DOHH2 (cell line): ENCODE results near the gene GHR.

Source experiments
- H3F3A ChIP-seq: fragments of 200-600 bp; sonication (generic), shearing (Covaris generic); 2 replicates; pipeline ENCODE4 v1.6.0; 2016; ENCODE audit warnings: antibody characterized with exemption, mild to moderate bottlenecking; ENCODE audit not compliant: control insufficient read depth, insufficient read depth
- H3K27ac ChIP-seq: fragments of 200-600 bp; sonication (generic); 2 replicates; pipeline ENCODE4 v1.5.1; 2014; ENCODE audit warnings: low read depth, mild to moderate bottlenecking, low read length, moderate library complexity
- H3K27me3 ChIP-seq: fragments of 200-600 bp; sonication (generic); 2 replicates; pipeline ENCODE4 v1.6.1; 2014; ENCODE audit warnings: mild to moderate bottlenecking, low read length, mixed read lengths; ENCODE audit not compliant: control insufficient read depth
- H3K36me3 ChIP-seq: fragments of 200-600 bp; sonication (generic); 2 replicates; pipeline ENCODE4 v1.6.1; 2014; ENCODE audit warnings: mild to moderate bottlenecking, low read length, moderate library complexity, mixed read lengths; ENCODE audit not compliant: control insufficient read depth
- H3K4me1 ChIP-seq: fragments of 200-600 bp; sonication (generic); 2 replicates; pipeline ENCODE4 v1.6.1; 2014; ENCODE audit warnings: mild to moderate bottlenecking, low read length, mixed read lengths; ENCODE audit not compliant: control insufficient read depth
- H3K4me2 ChIP-seq: fragments of 200-600 bp; sonication (generic); 2 replicates; pipeline ENCODE4 v1.6.0; 2014; ENCODE audit warnings: mild to moderate bottlenecking, low read length, moderate library complexity
- H3K4me3 ChIP-seq: fragments of 200-600 bp; sonication (generic); 2 replicates; pipeline ENCODE4 v1.5.1; 2014; ENCODE audit warnings: mild to moderate bottlenecking, low read length, mixed read lengths
- H3K79me2 ChIP-seq: fragments of 200-600 bp; sonication (generic); 2 replicates; pipeline ENCODE4 v1.6.1; 2014; ENCODE audit warnings: mild to moderate bottlenecking, low read length, mixed read lengths; ENCODE audit not compliant: control insufficient read depth
- H3K9me2 ChIP-seq: fragments of 200-600 bp; sonication (generic); replicated peaks from 2 replicates; pipeline ENCODE4 v1.6.1; 2014; ENCODE audit warnings: mild to moderate bottlenecking, low read length, mixed read lengths; ENCODE audit not compliant: control insufficient read depth
- H3K9me3 ChIP-seq: fragments of 200-600 bp; sonication (generic); 2 replicates; pipeline ENCODE4 v1.6.1; 2014; ENCODE audit warnings: antibody characterized with exemption, low read length, mixed read lengths; ENCODE audit not compliant: control insufficient read depth, insufficient read depth
- H4K20me1 ChIP-seq: fragments of 200-600 bp; sonication (generic); 2 replicates; pipeline ENCODE4 v1.6.0; 2014; ENCODE audit warnings: low read depth, mild to moderate bottlenecking, antibody characterized with exemption, low read length, moderate library complexity; ENCODE audit not compliant: control insufficient read depth, insufficient read depth
- CTCF ChIP-seq: fragments of 200-600 bp; sonication (generic); IDR thresholded peaks from one replicate; pipeline ENCODE4 v1.5.1; 2014; ENCODE audit warnings: antibody characterized with exemption, mild to moderate bottlenecking, low read depth, low read length; ENCODE audit not compliant: poor library complexity, severe bottlenecking
- EZH2phosphoT487 ChIP-seq: fragments of 200-600 bp; sonication (generic); IDR thresholded peaks from 2 replicates; pipeline ENCODE4 v1.6.1; 2017; ENCODE audit warnings: borderline replicate concordance, mild to moderate bottlenecking, antibody characterized with exemption, low read length, moderate library complexity, mixed read lengths

The GHR gene

GRCh38 chr5:42642006-42642405, 218.8 kb downstream of the GHR start:
- H3K4me2 ChIP-seq: no peak overlapping the region
- H3K4me1 ChIP-seq: no peaks in the 10 kb centered on the region
- H3F3A ChIP-seq: no peaks in the 10 kb centered on the region
- H3K9me2 ChIP-seq: no peaks in the 10 kb centered on the region
- no peak overlapping the region for H3K4me3 ChIP-seq
- H3K9me3 ChIP-seq: no peaks in the 10 kb centered on the region
- H3K27me3 ChIP-seq: peaks cover 4% of the 10 kb centered on the region
- no peaks in the 10 kb centered on the region for H3K36me3 ChIP-seq
- H3K27ac ChIP-seq: no peak overlapping the region
- TF ChIP-seq EZH2phosphoT487 (no peak), CTCF (no peak)
- H4K20me1 ChIP-seq: no peaks in the 10 kb centered on the region
- H3K79me2 ChIP-seq: no peaks in the 10 kb centered on the region

DNA sequence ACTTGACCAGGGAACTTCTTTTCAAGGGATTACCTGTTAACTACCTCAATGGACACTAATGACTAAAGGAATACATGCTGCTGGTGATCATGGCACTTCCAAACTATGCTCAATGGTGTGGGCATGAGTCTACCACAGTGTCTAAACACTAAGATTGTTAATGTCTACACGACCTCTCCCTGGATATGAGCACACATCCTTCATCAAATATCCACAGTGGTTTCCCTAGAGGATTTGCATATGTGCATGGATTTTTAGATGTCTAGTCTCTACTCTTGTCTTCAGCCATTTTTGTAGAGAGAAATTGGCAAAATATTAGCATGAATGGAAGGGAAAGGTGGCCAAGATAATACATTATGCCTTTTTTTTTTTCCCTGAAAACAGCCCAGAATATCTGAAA, 220.1 kb downstream of the GHR start:
- Histone ChIP-seq H3K4me3 (no peak overlapping the region), H3K79me2 (no peaks in the 10 kb centered on the region), H4K20me1 (no peaks in the 10 kb centered on the region), H3K9me3 (no peaks in the 10 kb centered on the region), H3K9me2 (no peaks in the 10 kb centered on the region), H3K4me1 (no peaks in the 10 kb centered on the region), H3K4me2 (no peak overlapping the region), H3F3A (no peaks in the 10 kb centered on the region), H3K27ac (no peak overlapping the region), H3K36me3 (no peaks in the 10 kb centered on the region), H3K27me3 (peaks cover 4% of the 10 kb centered on the region)
- no peak for TF ChIP-seq CTCF
- no peak for TF ChIP-seq EZH2phosphoT487

- Histone ChIP-seq H3K4me3 (no peak overlapping the region), H3K27ac (no peak overlapping the region), H3K4me1 (no peaks in the 10 kb centered on the region), H3K27me3 (peaks cover 4% of the 10 kb centered on the region; the same call in 1 of the 2 replicates), H3K9me2 (no peaks in the 10 kb centered on the region), H3K36me3 (no peaks in the 10 kb centered on the region), H3K9me3 (no peaks in the 10 kb centered on the region), H3K4me2 (no peak overlapping the region), H4K20me1 (no peaks in the 10 kb centered on the region), H3F3A (no peaks in the 10 kb centered on the region), H3K79me2 (no peaks in the 10 kb centered on the region)
- TF ChIP-seq CTCF (no peak), EZH2phosphoT487 (no peak)
These were observed 221.9 kb downstream of the GHR start for GRCh38 chr5:42645138-42645537.

- Histone ChIP-seq H3K9me3 (no peaks in the 10 kb centered on the region), H3K27me3 (no peaks in the 10 kb centered on the region), H3K27ac (no peak overlapping the region), H3K4me2 (no peak overlapping the region), H3K36me3 (no peaks in the 10 kb centered on the region), H3K4me1 (no peaks in the 10 kb centered on the region), H3K9me2 (no peaks in the 10 kb centered on the region), H3K4me3 (no peak overlapping the region), H4K20me1 (no peaks in the 10 kb centered on the region), H3K79me2 (no peaks in the 10 kb centered on the region), H3F3A (no peaks in the 10 kb centered on the region)
- TF ChIP-seq EZH2phosphoT487 (no peak), CTCF (no peak)
These were observed 224.8 kb downstream of the GHR start for GRCh38 chr5:42648036-42648435.
